ENCODE measurements around the gene TRIM41.
"Not testable (repeated sequence)": the region's sequence is repeated elsewhere in the genome, so short reads cannot be mapped to it uniquely, and the experiment has no call there.

TRIM41 gene

GRCh38 chr5:181271081-181271480 lies 48.0 kb downstream of the TRIM41 start:
- no peak for DNase-seq (ENCODE audit: low read depth)
- H3K4me3 ChIP-seq (ENCODE audit: low read depth, low read length), result no peak overlapping the region

GRCh38 chr5:181273433-181273744 lies 50.3 kb downstream of the TRIM41 start:
- H3K4me3 ChIP-seq (ENCODE audit: low read depth, low read length), result not testable (repeated sequence)

More at GRCh38 chr5:181271081-181271480, 48.0 kb downstream of the TRIM41 start:
- TF ChIP-seq MAX (IDR thresholded peaks at IDR 0.05; ENCODE audit: low read depth, low read length), result no peak

GRCh38 chr5:181280251-181280762 lies 57.2 kb downstream of the TRIM41 start:
- no peak for DNase-seq (ENCODE audit: low read depth)
- no peak for TF ChIP-seq POLR2A (IDR thresholded peaks at IDR 0.05; ENCODE audit: extremely low read depth, insufficient read length)
- no peak for TF ChIP-seq MYC (IDR thresholded peaks at IDR 0.05; ENCODE audit: low read depth, low read length)
- no peak for TF ChIP-seq CTCF (IDR thresholded peaks at IDR 0.05; ENCODE audit: low read depth, low read length)
- no peak for TF ChIP-seq MAX (IDR thresholded peaks at IDR 0.05; ENCODE audit: low read depth, low read length)
- H3K4me3 ChIP-seq (ENCODE audit: low read depth, low read length), result no peak overlapping the region

More at GRCh38 chr5:181273433-181273744, 50.3 kb downstream of the TRIM41 start:
- not testable (repeated sequence) for DNase-seq (ENCODE audit: low read depth)

GRCh38 chr5:181281077-181281983 lies 58.2 kb downstream of the TRIM41 start:
- H3K4me3 ChIP-seq (ENCODE audit: low read depth, low read length), result no peak overlapping the region
- no peak for TF ChIP-seq CTCF (IDR thresholded peaks at IDR 0.05; ENCODE audit: low read depth, low read length)
- no peak for TF ChIP-seq MAX (IDR thresholded peaks at IDR 0.05; ENCODE audit: low read depth, low read length)
- TF ChIP-seq POLR2A (IDR thresholded peaks at IDR 0.05; ENCODE audit: extremely low read depth, insufficient read length), result no peak
- no peak for TF ChIP-seq MYC (IDR thresholded peaks at IDR 0.05; ENCODE audit: low read depth, low read length)
- DNase-seq (ENCODE audit: low read depth), result no peak

- TF ChIP-seq MYC (IDR thresholded peaks at IDR 0.05; ENCODE audit: low read depth, low read length), result no peak
- no peak overlapping the region for H3K4me3 ChIP-seq (ENCODE audit: low read depth, low read length)
- no peak for DNase-seq (ENCODE audit: low read depth)
Measured at GRCh38 chr5:181281984-181282316, 58.9 kb downstream of the TRIM41 start.

GRCh38 chr5:181282415-181282814 lies 59.3 kb downstream of the TRIM41 start:
- H3K4me3 ChIP-seq (ENCODE audit: low read depth, low read length); DNase-seq (ENCODE audit: low read depth): not testable (repeated sequence)

- no peak for DNase-seq (ENCODE audit: low read depth)
- no peak for TF ChIP-seq MAX (IDR thresholded peaks at IDR 0.05; ENCODE audit: low read depth, low read length)
- no peak for TF ChIP-seq POLR2A (IDR thresholded peaks at IDR 0.05; ENCODE audit: extremely low read depth, insufficient read length)
- TF ChIP-seq CTCF (IDR thresholded peaks at IDR 0.05; ENCODE audit: low read depth, low read length), result no peak
- no peak for TF ChIP-seq MYC (IDR thresholded peaks at IDR 0.05; ENCODE audit: low read depth, low read length)
- no peak overlapping the region for H3K4me3 ChIP-seq (ENCODE audit: low read depth, low read length)
Measured at GRCh38 chr5:181282874-181283273, 59.8 kb downstream of the TRIM41 start.

GRCh38 chr5:181283347-181283746 lies 60.3 kb downstream of the TRIM41 start:
- TF ChIP-seq POLR2A (IDR thresholded peaks at IDR 0.05; ENCODE audit: extremely low read depth, insufficient read length) (no peak), MAX (IDR thresholded peaks at IDR 0.05; ENCODE audit: low read depth, low read length) (no peak), MYC (IDR thresholded peaks at IDR 0.05; ENCODE audit: low read depth, low read length) (no peak), CTCF (IDR thresholded peaks at IDR 0.05; ENCODE audit: low read depth, low read length) (no peak)
- peak; percentile 21 for DNase-seq (ENCODE audit: low read depth)
- H3K4me3 ChIP-seq (ENCODE audit: low read depth, low read length), result no peak overlapping the region

GRCh38 chr5:181283841-181284755 lies 61.0 kb downstream of the TRIM41 start:
- H3K4me3 ChIP-seq (ENCODE audit: low read depth, low read length); DNase-seq (ENCODE audit: low read depth): not testable (repeated sequence)

All from NB4 (cell line).